ENCODE data around the gene FICD. TPM values are rescaled to one million over a fixed set of nuclear protein-coding genes. Genes with fewer than 3 reads are reported as not detected.

FICD gene
- polyA plus RNA-seq, 1 experiment = 1.4 TPM

GRCh38 chr12:108518101-108518715, 3.1 kb downstream of the FICD start:
- TF ChIP-seq CTCF (IDR thresholded peaks at IDR 0.05; ENCODE audit: low read depth, low read length) = no peak
- Histone ChIP-seq H3K27me3 (ENCODE audit: control insufficient read depth, insufficient read depth, low read length) (no peaks in the 10 kb centered on the region), H3K27ac (ENCODE audit: low read depth, low read length) (no peak overlapping the region), H3K4me3 (ENCODE audit: low read depth, low read length) (no peak overlapping the region), H3K9me3 (ENCODE audit: control insufficient read depth, insufficient read depth, low read length) (peaks cover 2% of the 10 kb centered on the region; the same call in 1 of the 2 replicates)
- POLR2A ChIA-PET = no interaction called here
- CTCF ChIA-PET = no interaction called here
- DNase-seq (ENCODE audit: low read depth, low spot score) = no peak

GRCh38 chr12:108518716-108519496, 3.8 kb downstream of the FICD start:
- CTCF ChIA-PET = interaction anchor here (0.7 to 1.0 kb wide), 3 partner anchors 99 to 866 kb away, joined by 4 to 5 read pairs (median 4); no protein-coding TSS in a partner anchor

GRCh38 chr12:108519558-108519957, 4.5 kb downstream of the FICD start:
- Histone ChIP-seq H3K9me3 (ENCODE audit: control insufficient read depth, insufficient read depth, low read length) (peaks cover 2% of the 10 kb centered on the region; the same call in 1 of the 2 replicates), H3K27ac (ENCODE audit: low read depth, low read length) (no peak overlapping the region), H3K4me3 (ENCODE audit: low read depth, low read length) (no peak overlapping the region), H3K27me3 (ENCODE audit: control insufficient read depth, insufficient read depth, low read length) (no peaks in the 10 kb centered on the region)
- no peak for TF ChIP-seq CTCF (IDR thresholded peaks at IDR 0.05; ENCODE audit: low read depth, low read length)
- no peak for DNase-seq (ENCODE audit: low read depth, low spot score)
- ChIA-PET POLR2A (no interaction called here), CTCF (interaction anchor here (0.7 to 1.0 kb wide), 3 partner anchors 98 to 866 kb away, joined by 4 to 5 read pairs (median 4); no protein-coding TSS in a partner anchor)

More at GRCh38 chr12:108518716-108519496, 3.8 kb downstream of the FICD start:
- H3K27me3 ChIP-seq (ENCODE audit: control insufficient read depth, insufficient read depth, low read length) = no peaks in the 10 kb centered on the region
- H3K27ac ChIP-seq (ENCODE audit: low read depth, low read length) = no peak overlapping the region
- no peak for DNase-seq (ENCODE audit: low read depth, low spot score)
- H3K4me3 ChIP-seq (ENCODE audit: low read depth, low read length) = no peak overlapping the region
- POLR2A ChIA-PET = interaction anchor here (0.6 kb wide), 1 partner anchor 12 kb away, joined by 3 read pairs; no protein-coding TSS in a partner anchor
- no peak for TF ChIP-seq CTCF (IDR thresholded peaks at IDR 0.05; ENCODE audit: low read depth, low read length)
- H3K9me3 ChIP-seq (ENCODE audit: control insufficient read depth, insufficient read depth, low read length) = peaks cover 2% of the 10 kb centered on the region; the same call in 1 of the 2 replicates

- POLR2A ChIA-PET = no interaction called here
- Histone ChIP-seq H3K27ac (ENCODE audit: low read depth, low read length) (no peak overlapping the region), H3K27me3 (ENCODE audit: control insufficient read depth, insufficient read depth, low read length) (no peaks in the 10 kb centered on the region), H3K9me3 (ENCODE audit: control insufficient read depth, insufficient read depth, low read length) (0 out of 2 replicates have a peak, but pooled peaks cover 2% of the 10 kb centered on the region), H3K4me3 (ENCODE audit: low read depth, low read length) (no peak overlapping the region)
- no peak for DNase-seq (ENCODE audit: low read depth, low spot score)
- CTCF ChIA-PET = no interaction called here
- TF ChIP-seq CTCF (IDR thresholded peaks at IDR 0.05; ENCODE audit: low read depth, low read length) = no peak
Measured at GRCh38 chr12:108523365-108523764, 8.3 kb downstream of the FICD start.

- POLR2A ChIA-PET = no interaction called here
- Histone ChIP-seq H3K9me3 (ENCODE audit: control insufficient read depth, insufficient read depth, low read length) (no peaks in the 10 kb centered on the region), H3K4me3 (ENCODE audit: low read depth, low read length) (no peak overlapping the region), H3K27me3 (ENCODE audit: control insufficient read depth, insufficient read depth, low read length) (no peaks in the 10 kb centered on the region), H3K27ac (ENCODE audit: low read depth, low read length) (peak overlapping the region; percentile 21)
- TF ChIP-seq CTCF (IDR thresholded peaks at IDR 0.05; ENCODE audit: low read depth, low read length) = no peak
- CTCF ChIA-PET = interaction anchor here (2.9 kb wide), 1 partner anchor 14 kb away, joined by 8 read pairs; no protein-coding TSS in a partner anchor
- DNase-seq (ENCODE audit: low read depth, low spot score) = no peak
Measured at GRCh38 chr12:108525681-108526080, 10.6 kb downstream of the FICD start.

Measured in AG04450 (cell line).